CD14-positive monocyte (primary cell): ENCODE data around the gene ATXN1. TPM values are rescaled to one million over a fixed set of nuclear protein-coding genes. Genes with fewer than 3 reads are reported as not detected.

Experiments
- DNase-seq, 3 donors: peaks; one replicate each; pipeline ENCODE4 v3.0.0-alpha.2; 2011 to 2022
- H2AFZ ChIP-seq: 2 replicates; pipeline ENCODE4 v1.6.0; 2012; ENCODE audit warnings: mild to moderate bottlenecking, low read depth, low read length, inconsistent platforms; ENCODE audit not compliant: insufficient read depth, poor library complexity, severe bottlenecking
- H3K27ac ChIP-seq, 2 donors: 1 replicate in 1 of 2; 2 replicates in 1 of 2; pipeline ENCODE4 v1.5.1; 2012 to 2013; ENCODE audit warnings: low read length in 2 of 2, control low read depth in 1 of 2, inconsistent platforms in 1 of 2, low read depth in 1 of 2, mild to moderate bottlenecking in 1 of 2
- H3K27me3 ChIP-seq, 2 donors: one replicate each; pipeline versions ENCODE4 v1.6.0 to v1.6.1; 2011 to 2013; ENCODE audit warnings: low read length in 2 of 2; ENCODE audit not compliant: control insufficient read depth in 2 of 2, insufficient read depth in 2 of 2
- H3K36me3 ChIP-seq, 2 donors: replicated peaks in 1 of 2; 1 replicate in 1 of 2; 2 replicates in 1 of 2; pipeline versions ENCODE4 v1.5.1 to v1.6.1; 2012 to 2013; ENCODE audit warnings: low read length in 2 of 2, control low read depth in 1 of 2, inconsistent platforms in 1 of 2, mild to moderate bottlenecking in 1 of 2; ENCODE audit not compliant: insufficient read depth in 2 of 2, control insufficient read depth in 1 of 2
- H3K4me1 ChIP-seq, 2 donors: 1 replicate in 1 of 2; 2 replicates in 1 of 2; pipeline versions ENCODE4 v1.5.1 to v1.6.1; 2012 to 2013; ENCODE audit warnings: low read length in 2 of 2, control low read depth in 1 of 2, inconsistent platforms in 1 of 2, mild to moderate bottlenecking in 1 of 2, moderate library complexity in 1 of 2; ENCODE audit not compliant: insufficient read depth in 2 of 2, control insufficient read depth in 1 of 2
- H3K4me2 ChIP-seq: replicated peaks from 2 replicates; pipeline ENCODE3; 2012; ENCODE audit warnings: low read length, moderate library complexity, mild to moderate bottlenecking; ENCODE audit not compliant: poor library complexity, severe bottlenecking; ENCODE audit errors: extremely low read depth
- H3K4me3 ChIP-seq, 3 experiments: fragments of 200-600 bp in 1 of 3; sonication (generic) in 1 of 3; replicated peaks in 1 of 3; 1 replicate in 2 of 3; 2 replicates in 1 of 3; pipeline ENCODE4 v1.5.1; 2011 to 2013; ENCODE audit warnings: low read length in 3 of 3, mild to moderate bottlenecking in 3 of 3, control low read depth in 2 of 3, low read depth in 2 of 3, inconsistent platforms in 1 of 3, moderate library complexity in 1 of 3
- H3K79me2 ChIP-seq: 2 replicates; pipeline ENCODE4 v1.6.0; 2012; ENCODE audit warnings: mild to moderate bottlenecking, control low read depth, inconsistent platforms, low read length, moderate library complexity; ENCODE audit not compliant: insufficient read depth
- H3K9ac ChIP-seq: 2 replicates; pipeline ENCODE4 v1.6.0; 2017; ENCODE audit warnings: low read length, mild to moderate bottlenecking; ENCODE audit not compliant: insufficient read depth, poor library complexity, severe bottlenecking
- H3K9me3 ChIP-seq, 2 donors: replicated peaks in 1 of 2; 1 replicate in 1 of 2; 2 replicates in 1 of 2; pipeline versions ENCODE4 v1.5.1 to v1.6.1; 2012 to 2013; ENCODE audit warnings: low read length in 2 of 2, control low read depth in 1 of 2; ENCODE audit not compliant: control insufficient read depth in 1 of 2, insufficient read depth in 1 of 2
- H4K20me1 ChIP-seq: 2 replicates; pipeline ENCODE4 v1.6.0; 2012; ENCODE audit warnings: mild to moderate bottlenecking, low read length, control low read depth, moderate library complexity; ENCODE audit not compliant: insufficient read depth
- H3K27ac Mint-ChIP-seq, 7 donors: one replicate each; pipeline ENCODE4 v1.8.0; 2020; ENCODE audit warnings: mild to moderate bottlenecking in 7 of 7, mixed read lengths in 7 of 7, moderate library complexity in 6 of 7, inconsistent platforms in 2 of 7
- H3K27me3 Mint-ChIP-seq, 3 donors: one replicate each; pipeline ENCODE4 v1.8.0; 2021 to 2022; ENCODE audit warnings: low read depth in 3 of 3, mild to moderate bottlenecking in 3 of 3, mixed read lengths in 3 of 3, moderate library complexity in 3 of 3, inconsistent platforms in 1 of 3
- H3K36me3 Mint-ChIP-seq, 2 donors: one replicate each; pipeline ENCODE4 v1.8.0; 2020; ENCODE audit warnings: mixed read lengths in 2 of 2, inconsistent platforms in 1 of 2, mild to moderate bottlenecking in 1 of 2
- H3K4me1 Mint-ChIP-seq: one replicate; pipeline ENCODE4 v1.8.0; 2020; ENCODE audit warnings: mild to moderate bottlenecking, mixed read lengths
- H3K4me3 Mint-ChIP-seq, 2 donors: one replicate each; pipeline ENCODE4 v1.8.0; 2020; ENCODE audit warnings: mild to moderate bottlenecking in 2 of 2, mixed read lengths in 2 of 2, moderate library complexity in 1 of 2
- H3K9me3 Mint-ChIP-seq, 7 donors: one replicate each; pipeline ENCODE4 v1.8.0; 2020 to 2022; ENCODE audit warnings: mixed read lengths in 7 of 7, mild to moderate bottlenecking in 6 of 7, moderate library complexity in 6 of 7, inconsistent platforms in 2 of 7
- WGBS: methylation state at CpG from one replicate; pipeline ENCODE4 v1.1.5; 2013; ENCODE audit warnings: missing lambda C conversion rate; ENCODE audit not compliant: insufficient coverage; 5-methylcytosine and 5-hydroxymethylcytosine counted together
- intact Hi-C, 2 donors: fragments of 100-400 bp; cut with micrococcal nuclease; formaldehyde crosslinking; loops; one replicate each; pipeline versions ENCODE4 v1.15.0 to v1.15.1; 2023
- polyA plus RNA-seq, 3 donors: library from polyadenylated mRNA; depleted of rRNA in 1 of 3; unstranded in 2 of 3; stranded (reverse) in 1 of 3; fragments of 300-500 nt in 2 of 3; fragments of >200 nt in 1 of 3; fragmentation: Illumina TruSeq in 2 of 3; gene quantifications; 1 replicate in 2 of 3; 2 replicates in 1 of 3; pipeline ENCODE4 v1.2.3, GENCODE V29; 2012 to 2021
- TF ChIP-seq, protein P1 (sequence below): fragments of 200-600 bp; IDR thresholded peaks from one replicate; pipeline ENCODE4 v1.8.0; 2022; ENCODE audit warnings: antibody characterized with exemption, mild to moderate bottlenecking

The ATXN1 gene
- polyA plus RNA-seq, 3 donors: 8.8 to 19.1 (median 10.9) TPM

DNA sequence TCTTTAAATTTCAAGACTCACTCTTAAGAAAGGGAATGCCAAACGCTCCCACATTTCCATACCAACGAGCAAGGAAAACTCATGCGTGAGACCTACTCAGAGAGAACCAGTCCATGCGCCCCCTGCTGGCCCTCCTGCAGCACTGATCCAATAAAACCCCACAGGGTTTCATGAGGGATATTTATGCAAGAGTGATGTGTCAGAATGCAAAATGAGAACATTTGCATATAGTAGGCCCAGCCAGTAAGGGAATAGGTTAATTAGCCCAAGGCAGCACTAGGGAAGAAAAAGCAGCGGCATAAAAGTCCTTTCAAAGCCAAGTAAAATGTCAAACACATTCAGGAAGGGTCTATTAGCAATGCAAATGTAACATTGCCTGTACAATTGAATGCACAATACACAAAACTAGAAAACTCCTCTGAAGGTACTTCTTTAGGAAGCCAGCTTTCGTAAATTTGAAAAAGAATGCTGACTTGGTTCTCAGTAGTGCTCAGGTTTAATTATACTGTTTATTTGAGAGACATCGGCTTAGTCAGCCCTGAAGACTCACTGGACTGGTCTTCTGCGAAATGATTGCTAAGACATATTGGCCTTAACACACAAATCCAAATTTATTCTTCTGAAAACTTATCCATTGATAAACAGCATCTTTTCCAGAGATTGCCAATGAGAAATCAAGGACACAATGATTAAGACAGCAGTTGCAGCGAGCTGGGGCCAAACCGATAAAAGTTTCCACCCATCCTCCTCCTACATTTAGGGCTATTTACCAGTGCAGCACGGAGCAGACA, 429.7 kb downstream of the ATXN1 start:
- Histone ChIP-seq H3K4me1 (peaks cover 21 to 23% of the 10 kb centered on the region in 2 donors), H3K9ac (no peak overlapping the region), H3K4me3 (no peak overlapping the region), H3K36me3 (peaks cover 16 to 17% of the 10 kb centered on the region in 2 donors), H2AFZ (no peak overlapping the region), H3K9me3 (no peaks in the 10 kb centered on the region), H3K27ac (no peak overlapping the region), H3K79me2 (no peaks in the 10 kb centered on the region), H3K27me3 (no peaks in the 10 kb centered on the region), H4K20me1 (peaks cover 60% of the 10 kb centered on the region), H3K4me2 (peak overlapping the region; percentile 43)
- 61% methylated on average over 3 of the region's 11 CpGs for WGBS
- no peaks in the 10 kb centered on the region for H3K27me3 Mint-ChIP-seq
- peak; percentile 62 to 84 (median 80) for DNase-seq
- H3K4me1 Mint-ChIP-seq: peaks cover 12% of the 10 kb centered on the region
- peaks cover 15 to 22% of the 10 kb centered on the region in 2 donors for H3K36me3 Mint-ChIP-seq
- no peak overlapping the region for H3K27ac Mint-ChIP-seq
- H3K4me3 Mint-ChIP-seq: no peak overlapping the region
- H3K9me3 Mint-ChIP-seq: peaks cover 0 to 3% (median 2%) of the 10 kb centered on the region in 7 donors
- intact Hi-C loops: loop anchor here (2.0 to 10.0 kb wide), 5 partner anchors 76 to 635 kb away; no protein-coding TSS in a partner anchor
- TF ChIP-seq, protein P1, sequence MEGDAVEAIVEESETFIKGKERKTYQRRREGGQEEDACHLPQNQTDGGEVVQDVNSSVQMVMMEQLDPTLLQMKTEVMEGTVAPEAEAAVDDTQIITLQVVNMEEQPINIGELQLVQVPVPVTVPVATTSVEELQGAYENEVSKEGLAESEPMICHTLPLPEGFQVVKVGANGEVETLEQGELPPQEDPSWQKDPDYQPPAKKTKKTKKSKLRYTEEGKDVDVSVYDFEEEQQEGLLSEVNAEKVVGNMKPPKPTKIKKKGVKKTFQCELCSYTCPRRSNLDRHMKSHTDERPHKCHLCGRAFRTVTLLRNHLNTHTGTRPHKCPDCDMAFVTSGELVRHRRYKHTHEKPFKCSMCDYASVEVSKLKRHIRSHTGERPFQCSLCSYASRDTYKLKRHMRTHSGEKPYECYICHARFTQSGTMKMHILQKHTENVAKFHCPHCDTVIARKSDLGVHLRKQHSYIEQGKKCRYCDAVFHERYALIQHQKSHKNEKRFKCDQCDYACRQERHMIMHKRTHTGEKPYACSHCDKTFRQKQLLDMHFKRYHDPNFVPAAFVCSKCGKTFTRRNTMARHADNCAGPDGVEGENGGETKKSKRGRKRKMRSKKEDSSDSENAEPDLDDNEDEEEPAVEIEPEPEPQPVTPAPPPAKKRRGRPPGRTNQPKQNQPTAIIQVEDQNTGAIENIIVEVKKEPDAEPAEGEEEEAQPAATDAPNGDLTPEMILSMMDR: peak; percentile 83

DNA sequence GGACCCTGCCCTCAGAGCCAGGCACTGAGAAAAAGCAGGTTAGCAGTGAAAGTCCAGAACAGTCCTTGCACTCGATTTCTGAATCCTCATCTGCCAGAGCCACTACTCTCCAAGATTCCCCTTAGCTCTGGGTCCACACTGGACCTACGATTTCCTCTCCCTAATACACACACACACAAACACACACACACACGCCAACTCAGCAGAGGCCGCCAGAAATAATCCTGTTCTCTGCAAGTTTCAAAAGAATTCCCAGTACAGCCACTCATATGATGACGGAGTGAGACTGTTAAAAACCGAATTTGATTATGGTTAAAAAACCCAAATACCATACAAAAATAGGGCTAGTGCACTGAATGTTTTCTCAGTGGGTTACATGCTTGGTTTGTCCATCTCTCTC, 432.0 kb downstream of the ATXN1 start:
- intact Hi-C loops: no loop called here
- H3K4me1 ChIP-seq: peaks cover 11 to 13% of the 10 kb centered on the region in 2 donors
- 100% methylated on average over 3 of the region's 6 CpGs for whole genome bisulfite sequencing
- no peaks in the 10 kb centered on the region for H3K4me1 Mint-ChIP-seq
- no peak for DNase-seq
- no peaks in the 10 kb centered on the region for H3K79me2 ChIP-seq
- H3K9me3 ChIP-seq: no peaks in the 10 kb centered on the region
- peaks cover 19 to 38% of the 10 kb centered on the region in 2 donors for H3K36me3 ChIP-seq
- H3K36me3 Mint-ChIP-seq: peaks cover 31 to 44% of the 10 kb centered on the region in 2 donors
- H3K27me3 Mint-ChIP-seq: no peaks in the 10 kb centered on the region
- no peak overlapping the region for H3K4me3 ChIP-seq
- peaks cover 41% of the 10 kb centered on the region for H4K20me1 ChIP-seq
- H3K9me3 Mint-ChIP-seq: peaks cover 0 to 6% (median 3%) of the 10 kb centered on the region in 7 donors
- H2AFZ ChIP-seq: no peak overlapping the region
- no peak overlapping the region for H3K9ac ChIP-seq
- no peaks in the 10 kb centered on the region for H3K27me3 ChIP-seq
- TF ChIP-seq, protein P1: no peak
- no peak overlapping the region for H3K27ac ChIP-seq
- peak overlapping the region in 1 of 7 donors; percentile 17 for H3K27ac Mint-ChIP-seq
- no peak overlapping the region for H3K4me3 Mint-ChIP-seq
- no peak overlapping the region for H3K4me2 ChIP-seq
